RWPE2 (cell line): Measurements from ENCODE around the gene PBRM1.

ENCODE experiments used
- ATAC-seq: fragments of 200-7000 bp; cut with Tn5 transposase; 3 replicates; pipeline ENCODE4 v1.9.1; 2021; ENCODE audit warnings: low read depth
- DNase-seq: peaks from one replicate; pipeline ENCODE4 v3.0.0-alpha.2; 2020; ENCODE audit warnings: low spot score
- H3K27ac ChIP-seq: fragments of 450-650 bp; 2 replicates; pipeline ENCODE4 v1.5.1; 2017; ENCODE audit warnings: mild to moderate bottlenecking; ENCODE audit not compliant: poor library complexity, severe bottlenecking
- H3K27me3 ChIP-seq: fragments of 250-450 bp; sonication (Bioruptor Pico); 2 replicates; pipeline ENCODE4 v1.5.1; 2021; ENCODE audit warnings: mild to moderate bottlenecking, moderate library complexity; ENCODE audit not compliant: insufficient read depth, poor library complexity, severe bottlenecking
- H3K36me3 ChIP-seq: fragments of 250-450 bp; sonication (Bioruptor Pico); 2 replicates; pipeline ENCODE4 v1.5.1; 2020; ENCODE audit warnings: low read depth, mild to moderate bottlenecking, moderate library complexity
- H3K4me1 ChIP-seq: fragments of 250-450 bp; sonication (Bioruptor Pico); 2 replicates; pipeline ENCODE4 v1.5.1; 2021; ENCODE audit warnings: mild to moderate bottlenecking, moderate library complexity; ENCODE audit not compliant: insufficient read depth, poor library complexity, severe bottlenecking
- H3K4me3 ChIP-seq: fragments of 250-450 bp; sonication (Bioruptor Pico); 2 replicates; pipeline ENCODE4 v1.5.1; 2021; ENCODE audit warnings: mild to moderate bottlenecking, moderate library complexity; ENCODE audit not compliant: severe bottlenecking
- H3K9me3 ChIP-seq: fragments of 250-450 bp; sonication (Bioruptor Pico); 2 replicates; pipeline ENCODE4 v1.5.1; 2021; ENCODE audit warnings: mild to moderate bottlenecking, moderate library complexity; ENCODE audit not compliant: severe bottlenecking
- TF ChIP-seq, protein P1 (sequence below): fragments of 450-650 bp; IDR thresholded peaks from one replicate; pipeline ENCODE4 v1.5.1; 2017; ENCODE audit warnings: mild to moderate bottlenecking, moderate library complexity; ENCODE audit not compliant: poor library complexity, severe bottlenecking

PBRM1 gene

GRCh38 chr3:52710512-52710911 lies 24.8 kb upstream of the PBRM1 start:
- TF ChIP-seq, protein P1, sequence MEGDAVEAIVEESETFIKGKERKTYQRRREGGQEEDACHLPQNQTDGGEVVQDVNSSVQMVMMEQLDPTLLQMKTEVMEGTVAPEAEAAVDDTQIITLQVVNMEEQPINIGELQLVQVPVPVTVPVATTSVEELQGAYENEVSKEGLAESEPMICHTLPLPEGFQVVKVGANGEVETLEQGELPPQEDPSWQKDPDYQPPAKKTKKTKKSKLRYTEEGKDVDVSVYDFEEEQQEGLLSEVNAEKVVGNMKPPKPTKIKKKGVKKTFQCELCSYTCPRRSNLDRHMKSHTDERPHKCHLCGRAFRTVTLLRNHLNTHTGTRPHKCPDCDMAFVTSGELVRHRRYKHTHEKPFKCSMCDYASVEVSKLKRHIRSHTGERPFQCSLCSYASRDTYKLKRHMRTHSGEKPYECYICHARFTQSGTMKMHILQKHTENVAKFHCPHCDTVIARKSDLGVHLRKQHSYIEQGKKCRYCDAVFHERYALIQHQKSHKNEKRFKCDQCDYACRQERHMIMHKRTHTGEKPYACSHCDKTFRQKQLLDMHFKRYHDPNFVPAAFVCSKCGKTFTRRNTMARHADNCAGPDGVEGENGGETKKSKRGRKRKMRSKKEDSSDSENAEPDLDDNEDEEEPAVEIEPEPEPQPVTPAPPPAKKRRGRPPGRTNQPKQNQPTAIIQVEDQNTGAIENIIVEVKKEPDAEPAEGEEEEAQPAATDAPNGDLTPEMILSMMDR: no peak
- H3K27me3 ChIP-seq: no peaks in the 10 kb centered on the region
- H3K4me1 ChIP-seq: peaks cover 4% of the 10 kb centered on the region
- DNase-seq (no peak), ATAC-seq (no peak)
- H3K4me3 ChIP-seq: no peak overlapping the region
- H3K9me3 ChIP-seq: no peaks in the 10 kb centered on the region
- H3K36me3 ChIP-seq: peaks cover 34% of the 10 kb centered on the region
- no peak overlapping the region for H3K27ac ChIP-seq

DNA sequence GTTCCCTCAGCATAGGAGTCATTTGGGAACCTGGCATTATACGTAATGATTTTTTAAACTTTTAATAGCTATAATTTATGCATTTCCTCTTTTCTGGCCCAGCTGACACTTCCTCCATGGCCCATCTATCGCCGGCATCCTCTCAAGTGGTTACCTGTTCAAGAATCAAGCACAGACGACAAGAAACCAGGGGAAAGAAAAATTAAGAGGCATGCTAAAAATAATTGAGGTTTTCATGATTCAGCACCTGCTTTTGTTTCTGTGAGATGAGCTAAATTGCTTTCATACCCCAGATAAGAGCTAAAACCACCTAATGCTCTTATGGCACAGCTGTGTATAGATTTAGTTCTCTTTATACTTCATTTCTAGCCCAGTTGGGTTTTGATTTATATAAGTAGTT lies 21.9 kb upstream of the PBRM1 start:
- Histone ChIP-seq H3K4me1 (peaks cover 9% of the 10 kb centered on the region), H3K4me3 (no peak overlapping the region), H3K27me3 (no peaks in the 10 kb centered on the region), H3K36me3 (peaks cover 30% of the 10 kb centered on the region), H3K9me3 (no peaks in the 10 kb centered on the region), H3K27ac (no peak overlapping the region)
- ATAC-seq: no peak
- DNase-seq: no peak
- TF ChIP-seq, protein P1: no peak

DNA sequence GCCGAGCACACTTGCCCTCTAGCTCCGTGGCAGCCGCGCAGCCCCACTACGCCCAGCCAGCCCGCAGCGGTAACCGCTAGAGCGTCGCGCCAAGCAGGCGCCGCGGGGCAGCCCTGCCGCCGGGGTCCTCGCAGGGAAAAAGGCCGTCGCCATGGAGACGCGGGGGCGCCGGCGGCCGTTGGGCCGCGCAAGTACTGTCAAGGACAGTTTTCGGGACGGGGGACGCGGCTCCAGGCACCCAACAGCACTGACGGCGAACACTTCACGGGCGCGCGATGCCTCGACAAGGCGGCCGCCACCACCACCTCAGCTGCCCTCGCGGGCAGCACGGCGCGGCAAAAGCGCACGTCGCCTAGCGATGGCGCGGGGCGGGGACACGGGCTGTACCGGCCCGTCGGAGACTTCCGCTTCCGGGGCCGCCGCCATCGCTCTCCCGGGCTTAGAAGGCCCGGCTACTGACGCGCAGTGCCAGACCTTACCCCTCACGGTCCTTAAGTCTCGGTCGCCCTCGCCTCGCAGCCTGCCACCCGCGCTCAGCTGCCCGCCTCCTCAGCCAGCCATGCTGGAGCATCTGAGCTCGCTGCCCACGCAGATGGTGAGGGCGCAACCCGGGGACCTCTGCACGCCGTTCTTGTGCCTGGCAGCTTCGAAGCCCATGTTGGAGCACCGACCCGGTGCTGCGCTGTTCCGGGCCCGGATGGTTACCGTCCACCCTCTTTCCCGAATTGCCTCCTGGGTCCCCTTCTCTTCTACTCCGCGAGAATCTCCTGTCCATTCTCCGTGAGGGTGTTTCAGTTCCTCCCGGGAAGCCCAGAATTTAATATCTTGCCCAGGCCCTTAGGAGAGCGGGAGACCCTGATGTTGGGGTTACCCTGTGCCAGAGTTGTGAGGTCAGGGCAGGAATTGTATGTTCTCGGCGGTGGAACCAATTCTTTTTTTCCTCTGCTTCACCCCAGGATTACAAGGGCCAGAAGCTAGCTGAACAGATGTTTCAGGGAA lies 20.3 kb upstream of the PBRM1 start, which contains the start of the genes GLT8D1 and SPCS1:
Gene GLT8D1 (minus strand): TSS at position 104 of the 999 bp plus-strand sequence. CDS start 5,331 bp downstream, outside the sequence.
Gene SPCS1 (plus strand): TSS at position 419 of the 999 bp plus-strand sequence. CDS start 141 bp downstream, at position 560.
- H3K9me3 ChIP-seq: no peaks in the 10 kb centered on the region
- peaks cover 9% of the 10 kb centered on the region for H3K4me1 ChIP-seq
- H3K27me3 ChIP-seq: no peaks in the 10 kb centered on the region
- H3K4me3 ChIP-seq: peak within 1 kb of the TSS; percentile 97
- TF ChIP-seq, protein P1: no peak
- ATAC-seq: peak; percentile 93
- H3K27ac ChIP-seq: peak within 1 kb of the TSS; percentile 64
- peak; percentile 82 for DNase-seq
- H3K36me3 ChIP-seq: peaks cover 25% of the 10 kb centered on the region

- ATAC-seq (no peak), DNase-seq (peak; percentile 64)
- no peaks in the 10 kb centered on the region for H3K9me3 ChIP-seq
- H3K27me3 ChIP-seq: no peaks in the 10 kb centered on the region
- peaks cover 9% of the 10 kb centered on the region for H3K4me1 ChIP-seq
- H3K27ac ChIP-seq: peak overlapping the region; percentile 64
- peaks cover 26% of the 10 kb centered on the region for H3K36me3 ChIP-seq
- TF ChIP-seq, protein P1: no peak
- peak overlapping the region; percentile 97 for H3K4me3 ChIP-seq
These were observed 19.6 kb upstream of the PBRM1 start for GRCh38 chr3:52705438-52705687.
